PFSK-1 (cell line): ENCODE data around the gene MYO5B.

Source experiments
- FOXP2 ChIP-seq: optimal IDR thresholded peaks from 2 replicates; pipeline ENCODE3; 2011; ENCODE audit warnings: borderline replicate concordance, control low read depth, inconsistent platforms; ENCODE audit not compliant: insufficient read depth; ENCODE audit errors: extremely low read length, extremely low read depth
- POLR2AphosphoS5 ChIP-seq: IDR thresholded peaks from 2 replicates; pipeline ENCODE4 v1.6.1; 2012; ENCODE audit warnings: low read depth, mild to moderate bottlenecking, control low read depth, low read length, moderate library complexity
- REST ChIP-seq, 2 experiments: IDR thresholded peaks; 2 replicates each; pipeline versions ENCODE4 v1.6.1 to v1.8.0; 2011 to 2012; ENCODE audit warnings: low read depth in 2 of 2, low read length in 2 of 2, control low read depth in 1 of 2, inconsistent platforms in 1 of 2, mild to moderate bottlenecking in 1 of 2, moderate library complexity in 1 of 2; ENCODE audit not compliant: insufficient read depth in 1 of 2
- SIN3A ChIP-seq: IDR thresholded peaks from 2 replicates; pipeline ENCODE4 v1.6.1; 2012; ENCODE audit warnings: mild to moderate bottlenecking, low read length, moderate library complexity, borderline replicate concordance; ENCODE audit not compliant: insufficient read depth
- TAF1 ChIP-seq: IDR thresholded peaks from 2 replicates; pipeline ENCODE4 v1.6.1; 2012; ENCODE audit warnings: low read length, control low read depth, borderline replicate concordance; ENCODE audit not compliant: insufficient read depth

The MYO5B gene

DNA sequence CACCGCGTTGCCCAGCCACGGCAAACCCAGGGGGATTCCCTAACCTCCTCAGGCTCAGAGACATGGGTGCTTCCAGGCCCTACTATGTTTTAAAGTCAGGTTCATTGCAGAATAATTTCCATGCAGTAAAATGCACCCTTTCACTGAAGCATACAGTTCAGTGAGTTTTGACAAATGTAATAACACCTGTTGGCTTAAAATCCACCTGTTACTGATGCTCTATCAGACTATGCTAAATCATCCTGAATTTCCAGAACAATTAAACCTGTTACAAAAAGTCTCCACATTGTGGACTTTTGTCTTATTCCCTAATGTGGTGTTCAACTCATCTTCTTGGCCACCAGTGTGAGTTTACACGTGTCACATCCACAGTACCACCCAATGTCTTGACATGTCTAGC lies 234.6 kb downstream of the MYO5B start:
- TF ChIP-seq TAF1 (no peak), FOXP2 (no peak), POLR2AphosphoS5 (no peak), REST (IDR thresholded peaks at IDR 0.05; ENCODE audit: insufficient read depth in 1 of 2, low read depth in 2 of 2, low read length in 2 of 2) (no peak), SIN3A (no peak)

DNA sequence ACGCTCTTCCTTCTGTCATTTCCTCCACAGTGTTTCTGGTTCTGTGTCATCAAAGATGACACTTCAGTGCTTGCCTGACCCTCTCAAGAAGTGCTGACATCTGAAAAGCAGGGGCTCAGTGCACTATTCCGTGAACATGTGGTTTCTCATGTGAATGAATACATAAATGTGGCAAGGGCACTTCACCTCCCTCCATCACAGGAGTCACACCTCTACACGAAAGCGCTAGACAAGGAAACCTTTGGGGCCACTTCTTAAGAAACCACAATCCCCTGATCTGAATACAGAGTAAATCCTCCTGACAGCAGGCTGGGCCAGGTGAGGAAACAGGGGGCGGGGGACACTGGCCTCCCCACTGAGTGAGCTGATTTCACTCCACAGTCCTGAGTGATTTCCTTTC lies 235.8 kb downstream of the MYO5B start:
- TF ChIP-seq POLR2AphosphoS5 = no peak
- TF ChIP-seq SIN3A = no peak
- TF ChIP-seq REST (IDR thresholded peaks at IDR 0.05; ENCODE audit: insufficient read depth in 1 of 2, low read depth in 2 of 2, low read length in 2 of 2) = no peak
- no peak for TF ChIP-seq TAF1

GRCh38 chr18:49955263-49955662 lies 239.7 kb downstream of the MYO5B start:
- TF ChIP-seq POLR2AphosphoS5 = no peak

DNA sequence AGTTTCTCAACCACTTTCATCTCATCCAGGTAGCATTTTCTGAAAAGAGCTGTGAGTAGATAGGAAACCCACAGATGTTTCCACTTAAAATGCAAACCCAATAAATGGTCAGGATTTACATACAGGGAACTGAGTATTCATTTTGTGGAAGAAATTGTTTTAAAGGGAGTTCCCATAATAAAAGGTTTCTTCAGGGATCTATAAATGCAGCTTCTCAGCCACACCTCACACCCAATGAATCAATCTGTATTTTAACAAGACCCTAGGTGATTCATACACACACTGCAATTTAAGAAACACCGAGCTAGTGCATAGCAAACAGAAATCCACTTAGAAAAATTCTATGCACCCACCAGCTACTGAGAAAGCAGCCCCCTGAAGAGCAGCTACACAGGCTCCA lies 241.6 kb downstream of the MYO5B start:
- TF ChIP-seq SIN3A = no peak
- no peak for TF ChIP-seq REST (IDR thresholded peaks at IDR 0.05; ENCODE audit: insufficient read depth in 1 of 2, low read depth in 2 of 2, low read length in 2 of 2)
- no peak for TF ChIP-seq POLR2AphosphoS5
- no peak for TF ChIP-seq FOXP2
- no peak for TF ChIP-seq TAF1

GRCh38 chr18:49949951-49950395 lies 245.0 kb downstream of the MYO5B start:
- TF ChIP-seq FOXP2 = no peak
- TF ChIP-seq SIN3A = no peak
- TF ChIP-seq POLR2AphosphoS5 = no peak
- TF ChIP-seq TAF1 = no peak
- TF ChIP-seq REST (IDR thresholded peaks at IDR 0.05; ENCODE audit: insufficient read depth in 1 of 2, low read depth in 2 of 2, low read length in 2 of 2) = no peak
